ENCODE results near the gene SMAD2. TPM values are rescaled to one million over a fixed set of nuclear protein-coding genes. Genes with fewer than 3 reads are reported as not detected.
"Not testable (repeated sequence)": the region's sequence is repeated elsewhere in the genome, so short reads cannot be mapped to it uniquely, and the experiment has no call there.

SMAD2 gene
- 65.6 and 73.3 TPM in 2 replicates for total RNA-seq (2014; rRNA removed; shearing (Covaris generic))

DNA sequence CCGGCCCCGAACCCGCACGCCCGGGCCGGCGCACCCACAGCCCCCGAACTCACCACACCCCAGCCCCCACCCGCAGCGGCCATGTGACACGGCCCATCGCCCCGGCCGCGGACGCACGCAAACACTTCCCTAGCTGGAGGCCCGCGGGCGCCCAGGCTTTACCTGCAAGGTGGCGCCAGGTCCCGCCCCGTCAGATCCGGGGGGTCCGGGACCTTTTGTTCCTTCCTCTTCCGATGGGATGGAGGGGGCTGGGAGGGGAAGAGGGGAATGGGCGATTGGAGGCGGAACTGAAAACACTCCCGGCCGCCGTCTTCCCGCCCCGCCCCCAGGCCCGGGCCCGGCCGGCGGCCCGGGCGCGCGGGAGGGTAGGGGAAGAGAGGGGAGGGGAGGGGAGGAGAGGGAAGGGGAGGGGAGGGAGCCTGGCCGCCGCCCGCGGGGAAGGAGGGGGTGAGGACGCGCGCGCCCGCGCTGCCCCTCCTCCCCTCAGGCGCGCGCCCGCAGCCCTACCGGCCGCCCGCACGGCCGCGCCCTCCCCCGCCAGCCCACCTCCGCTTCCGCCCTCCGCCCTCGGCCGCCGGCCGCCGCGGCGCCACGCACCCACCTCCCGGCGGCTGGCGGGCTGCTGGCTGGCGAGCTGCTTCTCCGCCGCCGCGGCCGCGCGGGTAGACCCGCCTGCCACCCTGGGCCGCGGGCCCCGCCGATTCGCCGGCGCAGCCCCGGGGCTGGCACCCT lies at the start of gene SMAD2:
TSS of gene SMAD2 (minus strand) at position 461 of the 732 bp plus-strand sequence. CDS start 33,903 bp downstream, outside the sequence.
- DNase-seq (ENCODE audit: low read depth), result peak; percentile 69

DNA sequence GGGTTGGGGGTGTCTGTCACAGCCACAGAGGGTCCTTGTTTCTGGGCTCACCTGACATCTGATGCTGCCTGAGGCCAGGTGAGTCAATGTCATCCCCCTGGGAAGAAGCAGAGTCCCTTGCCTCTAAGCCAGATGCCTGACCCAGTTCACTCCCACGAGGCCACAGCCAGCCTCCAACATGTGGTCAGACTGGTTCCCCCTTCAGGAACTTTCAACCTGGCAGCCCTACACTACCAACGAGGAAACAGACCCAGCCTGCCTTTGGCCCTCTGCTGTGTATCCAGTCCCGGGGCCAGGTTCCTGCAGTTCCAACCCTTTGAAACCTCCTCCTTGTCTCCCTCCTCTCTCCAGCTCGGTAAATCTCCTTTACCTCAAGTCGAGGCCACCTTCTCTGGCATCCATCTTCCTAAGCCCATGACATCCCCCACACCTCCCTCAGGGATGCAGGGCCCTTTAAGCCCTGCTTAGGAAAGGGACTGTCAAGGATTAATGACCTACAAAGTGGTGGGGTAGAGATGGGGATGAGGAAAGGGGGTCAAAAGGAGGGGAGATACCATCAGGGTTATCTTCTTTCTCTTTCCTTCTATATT lies 49.2 kb upstream of the SMAD2 start:
- no peak for DNase-seq (ENCODE audit: low read depth)

- DNase-seq (ENCODE audit: low read depth), result no peak
Measured at GRCh38 chr18:47978603-47979002, 48.1 kb upstream of the SMAD2 start.

- DNase-seq (ENCODE audit: low read depth), result no peak
Measured at GRCh38 chr18:47978141-47978540, 47.7 kb upstream of the SMAD2 start.

DNA sequence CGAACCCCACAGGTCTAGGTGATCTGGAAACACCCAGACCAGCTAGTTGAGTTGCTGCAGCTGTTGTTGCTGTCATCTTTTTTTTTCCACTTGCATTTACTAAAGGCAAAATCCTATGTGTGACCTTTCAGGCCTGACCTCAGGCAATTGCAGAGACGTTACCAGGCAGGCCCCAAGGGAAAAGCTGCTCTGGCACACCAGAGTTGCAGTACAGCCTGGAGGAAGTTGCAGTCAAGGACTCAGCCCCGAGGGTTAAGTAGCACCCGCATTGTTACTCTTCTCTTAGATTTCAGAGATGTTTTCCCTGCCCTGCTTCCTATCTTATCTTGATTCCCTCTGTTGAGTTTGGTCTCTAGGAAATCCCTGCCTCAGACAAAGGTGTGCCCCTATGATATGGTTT lies 45.2 kb upstream of the SMAD2 start:
- no peak for DNase-seq (ENCODE audit: low read depth)

DNA sequence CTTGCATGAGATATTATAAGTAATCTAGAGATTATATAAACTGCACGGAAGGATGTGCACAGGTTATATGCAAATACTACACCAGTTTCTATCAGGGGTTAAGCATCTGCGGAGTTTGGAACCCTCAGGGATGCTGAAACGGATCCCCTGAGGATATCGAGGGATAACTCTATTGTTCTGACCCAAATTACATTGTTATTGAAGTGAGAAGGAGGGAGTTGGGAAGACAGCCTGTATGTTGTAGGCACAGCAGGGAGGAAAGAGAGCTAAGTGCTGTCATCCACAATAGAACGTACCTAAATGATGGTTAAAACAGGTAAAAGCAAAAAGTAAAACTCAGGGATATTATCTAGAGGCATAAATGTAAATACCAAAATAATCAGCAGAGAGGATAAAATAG lies 44.6 kb upstream of the SMAD2 start:
- no peak for DNase-seq (ENCODE audit: low read depth)

GRCh38 chr18:47970664-47971531 lies 40.4 kb upstream of the SMAD2 start:
- DNase-seq (ENCODE audit: low read depth), result no peak

GRCh38 chr18:47969816-47970215 lies 39.4 kb upstream of the SMAD2 start:
- peak; percentile 49 for DNase-seq (ENCODE audit: low read depth)

- DNase-seq (ENCODE audit: low read depth), result peak; percentile 37
Measured at GRCh38 chr18:47968721-47969120, 38.3 kb upstream of the SMAD2 start.

DNA sequence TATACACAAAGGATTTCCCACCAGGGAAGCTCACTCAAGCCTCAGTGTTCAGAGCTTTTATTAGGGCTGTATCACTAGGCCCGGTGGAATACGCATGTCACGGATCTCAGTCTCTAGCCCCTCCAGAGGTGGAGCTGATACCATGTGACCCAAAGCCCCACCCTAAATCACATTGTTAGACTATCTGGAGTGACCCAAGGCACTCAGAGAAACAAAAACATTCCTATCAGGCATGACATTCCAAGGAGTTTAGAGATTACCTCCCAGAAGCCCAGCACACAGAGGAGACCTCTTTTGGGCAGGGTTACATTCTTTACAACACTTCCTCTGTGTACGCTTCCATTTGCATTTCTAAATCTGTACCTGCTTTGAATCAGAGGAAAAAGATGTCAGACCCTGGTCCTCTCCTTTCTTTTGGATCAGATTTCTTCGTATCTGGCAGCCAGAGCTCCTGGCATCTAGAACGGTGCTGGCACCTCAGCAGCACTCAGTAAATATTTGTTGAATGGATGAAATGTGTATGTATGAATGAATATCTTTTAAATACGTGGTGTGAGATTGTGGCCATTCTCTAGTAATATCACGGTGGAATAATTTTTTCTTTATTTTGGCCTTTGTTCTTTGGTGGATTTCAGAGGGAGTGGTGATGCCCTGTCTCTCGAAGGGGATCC lies 37.7 kb upstream of the SMAD2 start:
- no peak for DNase-seq (ENCODE audit: low read depth)

DNA sequence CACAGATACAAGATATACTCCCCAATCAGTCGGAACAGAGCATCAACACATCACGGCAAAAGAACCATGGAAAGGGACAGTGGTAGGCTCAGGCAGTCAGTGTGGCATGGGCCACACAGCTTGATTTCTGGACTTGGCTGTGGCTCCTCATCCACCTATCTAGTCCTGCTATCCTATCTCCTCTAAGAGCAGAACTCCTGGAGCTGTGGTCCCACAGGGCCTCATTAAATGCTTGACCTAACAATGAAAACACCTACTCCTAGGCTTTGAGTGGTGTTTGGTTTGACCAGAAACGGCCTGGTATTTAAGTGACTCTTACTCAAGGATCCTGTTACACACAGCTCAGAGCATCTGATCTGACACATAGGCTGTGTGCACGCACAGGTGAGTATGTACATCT lies 33.6 kb upstream of the SMAD2 start:
- DNase-seq (ENCODE audit: low read depth), result no peak

GRCh38 chr18:47961003-47961402 lies 30.5 kb upstream of the SMAD2 start:
- DNase-seq (ENCODE audit: low read depth), result not testable (repeated sequence)

DNA sequence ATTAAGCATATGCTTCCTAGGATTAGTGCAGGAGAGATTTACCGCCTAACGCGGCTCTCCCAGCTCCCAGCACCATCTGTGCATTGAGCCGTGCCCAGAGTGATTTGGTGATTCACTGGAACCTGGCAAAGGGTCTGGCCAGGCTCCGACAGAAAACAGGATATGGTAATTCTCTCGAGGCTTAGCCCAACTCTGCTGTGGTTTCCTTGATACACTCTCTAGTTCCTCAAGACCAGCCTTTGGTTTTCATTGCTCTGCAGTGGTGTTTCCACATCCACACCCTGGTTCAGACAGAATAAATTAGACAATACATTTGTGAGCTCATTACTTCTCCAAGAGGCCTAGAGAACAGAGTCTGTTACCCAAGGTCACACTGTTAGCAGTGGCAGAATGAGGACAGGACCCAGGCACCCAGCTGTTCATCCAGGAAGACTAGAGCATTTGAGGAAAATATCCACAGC lies 23.0 kb upstream of the SMAD2 start:
- DNase-seq (ENCODE audit: low read depth), result peak; percentile 88

DNA sequence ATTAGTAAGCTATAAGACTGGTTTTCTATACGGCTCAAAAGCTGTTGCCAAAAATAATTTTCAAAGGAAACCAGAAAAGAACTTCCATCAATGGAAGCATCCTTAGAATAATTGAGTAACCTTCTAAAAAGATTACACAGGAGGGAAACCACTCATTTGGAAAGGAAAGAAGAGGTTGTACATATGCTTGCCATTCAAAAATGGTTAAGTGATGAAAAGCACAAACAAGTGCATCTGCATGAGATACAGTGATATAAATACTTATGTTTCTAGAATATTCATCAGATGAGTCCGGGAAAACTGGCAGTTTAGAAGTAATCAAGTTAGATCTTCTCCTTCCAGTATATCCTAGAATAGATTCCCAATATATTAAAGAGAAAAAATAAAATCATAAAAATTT lies 20.1 kb upstream of the SMAD2 start:
- no peak for DNase-seq (ENCODE audit: low read depth)

- no peak for DNase-seq (ENCODE audit: low read depth)
Measured at GRCh38 chr18:47949202-47949601, 18.7 kb upstream of the SMAD2 start.

- no peak for DNase-seq (ENCODE audit: low read depth)
Measured at GRCh38 chr18:47946889-47947288, 16.4 kb upstream of the SMAD2 start.

DNA sequence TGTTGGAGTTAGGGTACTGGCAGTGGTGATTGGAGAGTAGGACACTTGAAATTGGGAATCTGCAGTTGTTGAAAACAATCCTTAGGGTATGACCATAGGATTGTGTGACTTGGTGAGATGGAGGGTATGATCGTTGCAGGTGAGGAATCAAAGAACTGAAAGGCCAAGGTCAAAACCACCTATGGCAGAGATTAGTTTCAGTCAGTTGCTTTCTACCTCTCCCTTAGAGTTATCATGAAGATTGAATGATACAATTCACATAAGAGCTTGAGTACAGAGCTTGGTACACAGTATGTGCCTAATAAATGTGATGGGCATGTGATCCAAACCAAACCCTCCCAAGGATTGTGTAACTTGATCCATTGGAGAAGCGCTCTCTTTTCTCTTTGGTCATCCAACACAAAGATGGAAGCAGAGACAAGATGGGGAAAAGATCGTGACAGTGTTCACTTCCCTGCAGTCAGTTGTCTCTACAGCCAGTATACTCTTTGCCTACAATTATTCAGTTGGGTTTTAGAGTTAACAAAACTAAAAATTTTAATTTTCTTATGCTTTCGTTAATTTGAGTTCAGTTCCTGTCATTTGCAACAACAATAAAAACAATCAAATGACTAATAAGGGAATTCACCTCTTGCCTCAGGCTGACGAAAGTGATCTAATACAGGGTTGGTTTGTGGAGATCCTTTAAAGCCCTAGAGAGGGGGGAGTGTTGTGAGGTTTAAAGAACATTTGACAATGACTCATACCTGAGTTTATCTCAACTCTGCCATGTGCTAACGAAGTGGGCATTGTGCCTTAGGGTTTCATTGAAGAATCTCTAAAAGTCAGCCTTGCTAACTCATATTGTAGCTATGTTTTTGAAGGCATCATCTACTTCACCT lies 14.8 kb upstream of the SMAD2 start:
- DNase-seq (ENCODE audit: low read depth), result peak; percentile 92

- peak; percentile 62 for DNase-seq (ENCODE audit: low read depth)
Measured at GRCh38 chr18:47936952-47937351, 6.5 kb upstream of the SMAD2 start.

- no peak for DNase-seq (ENCODE audit: low read depth)
Measured at GRCh38 chr18:47935321-47936055, 5.0 kb upstream of the SMAD2 start.

DNA sequence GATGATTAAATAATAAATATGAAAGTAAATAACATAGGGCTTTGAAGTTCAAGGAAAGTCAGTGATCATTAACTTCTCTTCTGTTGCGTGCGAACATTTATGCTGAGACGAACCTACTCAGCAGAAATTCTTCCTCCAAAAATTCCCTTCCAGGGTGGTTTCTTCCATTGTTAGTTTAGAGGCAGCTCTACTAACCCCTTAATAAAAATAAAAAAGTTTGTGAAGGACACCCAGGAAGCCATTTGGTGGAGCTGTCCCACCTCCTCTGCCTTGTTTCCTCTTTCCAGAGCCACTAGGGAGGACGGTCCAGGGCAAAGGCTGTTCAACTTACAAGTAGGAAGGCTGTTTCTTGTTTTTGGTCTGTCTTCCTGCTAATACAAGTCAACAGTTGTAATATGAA lies 2.1 kb upstream of the SMAD2 start:
- DNase-seq (ENCODE audit: low read depth), result no peak

All from RPMI7951 (cell line).